Measurements from ENCODE around the gene RIOK1.

Gene RIOK1

DNA sequence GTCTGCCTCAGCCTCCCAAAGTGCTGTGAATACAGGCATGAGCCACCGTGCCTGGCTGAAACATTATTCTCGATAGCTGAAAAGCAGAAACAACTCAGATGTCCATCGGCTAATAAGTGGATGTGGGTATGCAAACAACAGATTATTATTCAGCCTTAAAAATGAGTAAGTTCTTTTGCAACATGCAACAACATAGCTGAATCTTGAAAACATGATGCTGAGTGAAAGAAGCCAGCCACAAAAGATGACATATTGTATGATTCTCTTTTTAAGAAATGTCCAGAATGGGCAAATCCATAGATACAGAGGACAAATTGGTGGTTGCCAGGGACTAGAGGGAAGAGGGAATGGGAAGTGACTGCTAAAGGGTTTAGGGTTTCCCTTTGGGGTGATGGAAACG, 61.7 kb downstream of the RIOK1 start:
- TF ChIP-seq SIN3A (IDR thresholded peaks at IDR 0.05; ENCODE audit: borderline replicate concordance, insufficient read depth, low read length): no peak
- no peak for TF ChIP-seq FOXP2 (optimal IDR thresholded peaks at IDR 0.05; ENCODE audit: borderline replicate concordance, extremely low read depth, extremely low read length, insufficient read depth)
- no peak for TF ChIP-seq POLR2AphosphoS5 (IDR thresholded peaks at IDR 0.05; ENCODE audit: low read depth, low read length)
- no peak for TF ChIP-seq TAF1 (IDR thresholded peaks at IDR 0.05; ENCODE audit: borderline replicate concordance, insufficient read depth, low read length)
- TF ChIP-seq, protein P1, sequence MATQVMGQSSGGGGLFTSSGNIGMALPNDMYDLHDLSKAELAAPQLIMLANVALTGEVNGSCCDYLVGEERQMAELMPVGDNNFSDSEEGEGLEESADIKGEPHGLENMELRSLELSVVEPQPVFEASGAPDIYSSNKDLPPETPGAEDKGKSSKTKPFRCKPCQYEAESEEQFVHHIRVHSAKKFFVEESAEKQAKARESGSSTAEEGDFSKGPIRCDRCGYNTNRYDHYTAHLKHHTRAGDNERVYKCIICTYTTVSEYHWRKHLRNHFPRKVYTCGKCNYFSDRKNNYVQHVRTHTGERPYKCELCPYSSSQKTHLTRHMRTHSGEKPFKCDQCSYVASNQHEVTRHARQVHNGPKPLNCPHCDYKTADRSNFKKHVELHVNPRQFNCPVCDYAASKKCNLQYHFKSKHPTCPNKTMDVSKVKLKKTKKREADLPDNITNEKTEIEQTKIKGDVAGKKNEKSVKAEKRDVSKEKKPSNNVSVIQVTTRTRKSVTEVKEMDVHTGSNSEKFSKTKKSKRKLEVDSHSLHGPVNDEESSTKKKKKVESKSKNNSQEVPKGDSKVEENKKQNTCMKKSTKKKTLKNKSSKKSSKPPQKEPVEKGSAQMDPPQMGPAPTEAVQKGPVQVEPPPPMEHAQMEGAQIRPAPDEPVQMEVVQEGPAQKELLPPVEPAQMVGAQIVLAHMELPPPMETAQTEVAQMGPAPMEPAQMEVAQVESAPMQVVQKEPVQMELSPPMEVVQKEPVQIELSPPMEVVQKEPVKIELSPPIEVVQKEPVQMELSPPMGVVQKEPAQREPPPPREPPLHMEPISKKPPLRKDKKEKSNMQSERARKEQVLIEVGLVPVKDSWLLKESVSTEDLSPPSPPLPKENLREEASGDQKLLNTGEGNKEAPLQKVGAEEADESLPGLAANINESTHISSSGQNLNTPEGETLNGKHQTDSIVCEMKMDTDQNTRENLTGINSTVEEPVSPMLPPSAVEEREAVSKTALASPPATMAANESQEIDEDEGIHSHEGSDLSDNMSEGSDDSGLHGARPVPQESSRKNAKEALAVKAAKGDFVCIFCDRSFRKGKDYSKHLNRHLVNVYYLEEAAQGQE (IDR thresholded peaks at IDR 0.05; ENCODE audit: insufficient read depth in 1 of 2, low read depth in 2 of 2, low read length in 2 of 2): no peak

DNA sequence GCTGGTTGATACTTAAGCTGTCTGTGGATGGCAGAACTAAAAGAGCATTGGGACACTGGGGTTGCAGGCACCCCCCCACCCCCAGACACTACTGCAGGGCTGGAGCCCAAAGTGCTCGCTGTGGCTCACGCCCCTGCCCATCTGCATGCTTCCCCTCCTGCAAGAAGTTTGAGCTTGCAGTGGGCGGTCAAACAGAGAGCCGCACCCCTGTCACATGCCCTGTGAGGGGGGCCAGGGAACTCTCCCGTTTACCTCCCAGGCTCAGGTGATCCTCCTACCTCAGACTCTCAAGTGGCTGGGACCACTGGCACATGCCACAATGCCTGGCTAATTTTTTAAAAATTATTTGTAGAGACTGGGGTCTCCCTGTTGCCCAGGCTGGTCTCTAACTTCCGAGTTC, 63.3 kb downstream of the RIOK1 start:
- TF ChIP-seq POLR2AphosphoS5 (IDR thresholded peaks at IDR 0.05; ENCODE audit: low read depth, low read length) (no peak), FOXP2 (optimal IDR thresholded peaks at IDR 0.05; ENCODE audit: borderline replicate concordance, extremely low read depth, extremely low read length, insufficient read depth) (no peak), TAF1 (IDR thresholded peaks at IDR 0.05; ENCODE audit: borderline replicate concordance, insufficient read depth, low read length) (no peak)

GRCh38 chr6:7454696-7455358, 65.2 kb downstream of the RIOK1 start:
- TF ChIP-seq SIN3A (IDR thresholded peaks at IDR 0.05; ENCODE audit: borderline replicate concordance, insufficient read depth, low read length) (no peak), TAF1 (IDR thresholded peaks at IDR 0.05; ENCODE audit: borderline replicate concordance, insufficient read depth, low read length) (no peak), POLR2AphosphoS5 (IDR thresholded peaks at IDR 0.05; ENCODE audit: low read depth, low read length) (no peak), FOXP2 (optimal IDR thresholded peaks at IDR 0.05; ENCODE audit: borderline replicate concordance, extremely low read depth, extremely low read length, insufficient read depth) (no peak)
- TF ChIP-seq, protein P1 (IDR thresholded peaks at IDR 0.05; ENCODE audit: insufficient read depth in 1 of 2, low read depth in 2 of 2, low read length in 2 of 2): no peak

DNA sequence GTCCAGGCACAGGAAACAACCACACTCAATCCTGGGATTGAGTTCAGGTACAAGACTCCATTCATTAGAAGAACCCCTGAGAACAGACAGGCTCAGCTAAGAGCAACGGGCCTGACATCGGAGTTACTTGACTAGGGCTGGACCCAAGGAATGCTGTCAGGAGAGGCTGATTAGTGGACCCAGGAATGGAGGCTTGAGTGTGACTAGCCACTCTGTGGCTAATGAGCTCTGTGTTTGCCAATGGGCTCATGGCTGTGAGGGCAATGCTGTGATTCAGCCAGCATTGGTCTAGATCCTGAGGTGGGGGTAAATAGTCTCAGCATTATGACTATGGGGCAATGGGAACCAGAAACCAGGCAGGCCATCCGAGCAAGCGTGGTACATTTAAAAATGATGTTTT, 71.8 kb downstream of the RIOK1 start:
- TF ChIP-seq SIN3A (IDR thresholded peaks at IDR 0.05; ENCODE audit: borderline replicate concordance, insufficient read depth, low read length): no peak
- TF ChIP-seq POLR2AphosphoS5 (IDR thresholded peaks at IDR 0.05; ENCODE audit: low read depth, low read length): no peak
- TF ChIP-seq TAF1 (IDR thresholded peaks at IDR 0.05; ENCODE audit: borderline replicate concordance, insufficient read depth, low read length): no peak
- no peak for TF ChIP-seq FOXP2 (optimal IDR thresholded peaks at IDR 0.05; ENCODE audit: borderline replicate concordance, extremely low read depth, extremely low read length, insufficient read depth)
- TF ChIP-seq, protein P1 (IDR thresholded peaks at IDR 0.05; ENCODE audit: insufficient read depth in 1 of 2, low read depth in 2 of 2, low read length in 2 of 2): no peak

- TF ChIP-seq FOXP2 (optimal IDR thresholded peaks at IDR 0.05; ENCODE audit: borderline replicate concordance, extremely low read depth, extremely low read length, insufficient read depth): no peak
- no peak for TF ChIP-seq POLR2AphosphoS5 (IDR thresholded peaks at IDR 0.05; ENCODE audit: low read depth, low read length)
- no peak for TF ChIP-seq SIN3A (IDR thresholded peaks at IDR 0.05; ENCODE audit: borderline replicate concordance, insufficient read depth, low read length)
Observed at GRCh38 chr6:7463785-7464184, 74.2 kb downstream of the RIOK1 start.
